Measurements from ENCODE around the gene VPS37B. TPM values are rescaled to one million over a fixed set of nuclear protein-coding genes. Genes with fewer than 3 reads are reported as not detected.

Gene VPS37B
- total and polyA plus RNA-seq, 2 donors from 2014 or later = 21.4 to 47.8 TPM

DNA sequence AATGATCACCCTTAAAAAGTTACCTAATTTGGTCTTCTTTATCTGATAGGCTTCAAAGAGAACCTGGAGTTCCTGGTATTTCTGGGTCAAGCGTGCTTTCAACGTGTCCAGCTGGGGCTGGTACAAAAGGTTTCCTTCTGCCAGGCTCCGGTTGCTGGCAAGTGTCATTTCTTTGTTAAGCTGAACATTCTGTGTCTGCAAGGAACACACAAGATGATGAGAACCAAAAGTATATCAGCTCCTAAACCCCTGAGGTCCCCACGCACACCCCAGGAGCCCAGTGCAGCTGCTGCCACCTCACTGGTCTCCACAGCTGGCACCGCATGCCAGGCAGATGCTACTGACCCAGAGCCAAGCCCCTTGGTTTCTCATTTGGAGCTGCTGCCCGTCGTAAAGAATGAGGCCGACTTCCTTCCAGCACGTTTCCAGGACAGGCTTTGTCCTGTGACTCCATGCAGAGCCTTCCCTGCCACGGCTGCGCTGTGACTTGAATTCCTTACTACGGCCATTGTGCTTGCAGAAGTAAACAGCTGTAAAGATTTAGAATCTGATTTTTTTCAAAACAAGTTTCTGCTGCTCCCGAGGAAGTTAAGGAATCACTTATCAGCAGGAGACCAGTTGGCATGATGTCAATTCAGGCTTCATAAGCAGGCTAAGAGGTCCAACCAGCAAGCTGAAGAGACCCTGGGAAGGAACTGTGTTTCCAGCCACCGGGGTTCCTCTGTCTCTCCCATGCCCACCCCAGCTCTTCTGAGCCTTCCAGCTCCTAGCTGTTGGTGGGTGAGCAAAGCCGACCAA lies 24.9 kb downstream of the VPS37B start:
- H3K27ac ChIP-seq (ENCODE audit: low read depth in 2 of 2, low read length in 2 of 2) = peak overlapping the region; percentile 78 to 81
- H3K4me3 ChIP-seq (ENCODE audit: low read length in 3 of 3) = peak overlapping the region in 1 of 3 donors; percentile 52
- peaks cover 0 to 75% (median 57%) of the 10 kb centered on the region in 3 donors for H3K4me1 ChIP-seq (ENCODE audit: control insufficient read depth in 2 of 3, insufficient read depth in 2 of 3, low read depth in 1 of 3, low read length in 3 of 3)
- FAIRE-seq (no peak), DNase-seq (peak in 4 of 5 donors; percentile 43 to 71 (median 51))
- intact Hi-C loops (cut with DNase I) = no loop called here
- TF ChIP-seq, protein P1, sequence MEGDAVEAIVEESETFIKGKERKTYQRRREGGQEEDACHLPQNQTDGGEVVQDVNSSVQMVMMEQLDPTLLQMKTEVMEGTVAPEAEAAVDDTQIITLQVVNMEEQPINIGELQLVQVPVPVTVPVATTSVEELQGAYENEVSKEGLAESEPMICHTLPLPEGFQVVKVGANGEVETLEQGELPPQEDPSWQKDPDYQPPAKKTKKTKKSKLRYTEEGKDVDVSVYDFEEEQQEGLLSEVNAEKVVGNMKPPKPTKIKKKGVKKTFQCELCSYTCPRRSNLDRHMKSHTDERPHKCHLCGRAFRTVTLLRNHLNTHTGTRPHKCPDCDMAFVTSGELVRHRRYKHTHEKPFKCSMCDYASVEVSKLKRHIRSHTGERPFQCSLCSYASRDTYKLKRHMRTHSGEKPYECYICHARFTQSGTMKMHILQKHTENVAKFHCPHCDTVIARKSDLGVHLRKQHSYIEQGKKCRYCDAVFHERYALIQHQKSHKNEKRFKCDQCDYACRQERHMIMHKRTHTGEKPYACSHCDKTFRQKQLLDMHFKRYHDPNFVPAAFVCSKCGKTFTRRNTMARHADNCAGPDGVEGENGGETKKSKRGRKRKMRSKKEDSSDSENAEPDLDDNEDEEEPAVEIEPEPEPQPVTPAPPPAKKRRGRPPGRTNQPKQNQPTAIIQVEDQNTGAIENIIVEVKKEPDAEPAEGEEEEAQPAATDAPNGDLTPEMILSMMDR (IDR thresholded peaks at IDR 0.05; ENCODE audit: borderline replicate concordance, extremely low read depth, insufficient read depth) = no peak
- H3K27me3 ChIP-seq (ENCODE audit: control insufficient read depth, insufficient read depth, low read length) = no peaks in the 10 kb centered on the region
- peak overlapping the region in 1 of 3 donors; percentile 49 for H3K9ac ChIP-seq (ENCODE audit: low read length in 3 of 3)
- H3K9me3 ChIP-seq (ENCODE audit: control insufficient read depth in 2 of 3, insufficient read depth in 1 of 3, low read length in 3 of 3) = no peaks in the 10 kb centered on the region
- peaks cover 0 to 14% (median 11%) of the 10 kb centered on the region in 3 donors for H3K36me3 ChIP-seq (ENCODE audit: control insufficient read depth in 2 of 3, insufficient read depth in 3 of 3, low read length in 3 of 3)

- peaks cover 0 to 14% (median 11%) of the 10 kb centered on the region in 3 donors for H3K36me3 ChIP-seq (ENCODE audit: control insufficient read depth in 2 of 3, insufficient read depth in 3 of 3, low read length in 3 of 3)
- H3K9me3 ChIP-seq (ENCODE audit: control insufficient read depth in 2 of 3, insufficient read depth in 1 of 3, low read length in 3 of 3) = no peaks in the 10 kb centered on the region
- H3K27ac ChIP-seq (ENCODE audit: low read depth in 2 of 2, low read length in 2 of 2) = no peak overlapping the region
- H3K9ac ChIP-seq (ENCODE audit: low read length in 3 of 3) = no peak overlapping the region
- H3K4me3 ChIP-seq (ENCODE audit: low read length in 3 of 3) = no peak overlapping the region
- intact Hi-C loops (cut with DNase I) = no loop called here
- no peak for FAIRE-seq
- TF ChIP-seq, protein P1 (IDR thresholded peaks at IDR 0.05; ENCODE audit: borderline replicate concordance, extremely low read depth, insufficient read depth) = no peak
- H3K4me1 ChIP-seq (ENCODE audit: control insufficient read depth in 2 of 3, insufficient read depth in 2 of 3, low read depth in 1 of 3, low read length in 3 of 3) = peaks cover 0 to 78% (median 50%) of the 10 kb centered on the region in 3 donors
- peak in 2 of 5 donors; percentile 28 to 59 for DNase-seq
- H3K27me3 ChIP-seq (ENCODE audit: control insufficient read depth, insufficient read depth, low read length) = no peaks in the 10 kb centered on the region
These were observed 25.6 kb downstream of the VPS37B start for GRCh38 chr12:122870163-122870842.

GRCh38 chr12:122869207-122869973 lies 26.5 kb downstream of the VPS37B start:
- FAIRE-seq = no peak

More at GRCh38 chr12:122869207-122869973, 26.5 kb downstream of the VPS37B start:
- DNase-seq = no peak
- H3K9ac ChIP-seq (ENCODE audit: low read length in 3 of 3) = no peak overlapping the region
- TF ChIP-seq, protein P1 (IDR thresholded peaks at IDR 0.05; ENCODE audit: borderline replicate concordance, extremely low read depth, insufficient read depth) = no peak
- no peak overlapping the region for H3K4me3 ChIP-seq (ENCODE audit: low read length in 3 of 3)
- intact Hi-C loops (cut with DNase I) = no loop called here
- H3K36me3 ChIP-seq (ENCODE audit: control insufficient read depth in 2 of 3, insufficient read depth in 3 of 3, low read length in 3 of 3) = peaks cover 0 to 20% (median 11%) of the 10 kb centered on the region in 3 donors
- peaks cover 0 to 79% (median 52%) of the 10 kb centered on the region in 3 donors for H3K4me1 ChIP-seq (ENCODE audit: control insufficient read depth in 2 of 3, insufficient read depth in 2 of 3, low read depth in 1 of 3, low read length in 3 of 3)
- H3K27me3 ChIP-seq (ENCODE audit: control insufficient read depth, insufficient read depth, low read length) = no peaks in the 10 kb centered on the region
- H3K27ac ChIP-seq (ENCODE audit: low read depth in 2 of 2, low read length in 2 of 2) = no peak overlapping the region
- H3K9me3 ChIP-seq (ENCODE audit: control insufficient read depth in 2 of 3, insufficient read depth in 1 of 3, low read length in 3 of 3) = no peaks in the 10 kb centered on the region

Measured in kidney (tissue), 14 donors.